Central memory CD8-positive, alpha-beta T cell (primary cell): Measurements from ENCODE around the gene SH3BP5.
"Not testable (repeated sequence)": the region's sequence is repeated elsewhere in the genome, so short reads cannot be mapped to it uniquely, and the experiment has no call there.

ENCODE experiments used
- ATAC-seq: fragments of 150-1000 bp; cut with Tn5 transposase; replicated peaks from 2 replicates; pipeline ENCODE4 v1.10.0; 2022; ENCODE audit warnings: mild to moderate bottlenecking, moderate FRiP score, moderate number of reproducible peaks; ENCODE audit not compliant: poor library complexity, severe bottlenecking; ENCODE audit errors: extremely low read depth
- DNase-seq, 2 donors: peaks; one replicate each; pipeline ENCODE4 v3.0.0; 2021; ENCODE audit warnings: low spot score in 2 of 2
- H3K27ac Mint-ChIP-seq: one replicate; pipeline ENCODE4 v1.8.0; 2022; ENCODE audit warnings: low read depth, mild to moderate bottlenecking, moderate library complexity, mixed read lengths
- H3K27me3 Mint-ChIP-seq: one replicate; pipeline ENCODE4 v1.8.0; 2022; ENCODE audit warnings: mixed read lengths
- H3K36me3 Mint-ChIP-seq: one replicate; pipeline ENCODE4 v1.8.0; 2022; ENCODE audit warnings: mild to moderate bottlenecking, moderate library complexity, mixed read lengths; ENCODE audit not compliant: insufficient read depth
- H3K4me1 Mint-ChIP-seq: one replicate; pipeline ENCODE4 v1.8.0; 2022; ENCODE audit warnings: mixed read lengths
- H3K4me3 Mint-ChIP-seq: one replicate; pipeline ENCODE4 v1.8.0; 2022; ENCODE audit warnings: mild to moderate bottlenecking, moderate library complexity, mixed read lengths
- H3K9me3 Mint-ChIP-seq: one replicate; pipeline ENCODE4 v1.8.0; 2022; ENCODE audit warnings: mixed read lengths

The SH3BP5 gene

DNA sequence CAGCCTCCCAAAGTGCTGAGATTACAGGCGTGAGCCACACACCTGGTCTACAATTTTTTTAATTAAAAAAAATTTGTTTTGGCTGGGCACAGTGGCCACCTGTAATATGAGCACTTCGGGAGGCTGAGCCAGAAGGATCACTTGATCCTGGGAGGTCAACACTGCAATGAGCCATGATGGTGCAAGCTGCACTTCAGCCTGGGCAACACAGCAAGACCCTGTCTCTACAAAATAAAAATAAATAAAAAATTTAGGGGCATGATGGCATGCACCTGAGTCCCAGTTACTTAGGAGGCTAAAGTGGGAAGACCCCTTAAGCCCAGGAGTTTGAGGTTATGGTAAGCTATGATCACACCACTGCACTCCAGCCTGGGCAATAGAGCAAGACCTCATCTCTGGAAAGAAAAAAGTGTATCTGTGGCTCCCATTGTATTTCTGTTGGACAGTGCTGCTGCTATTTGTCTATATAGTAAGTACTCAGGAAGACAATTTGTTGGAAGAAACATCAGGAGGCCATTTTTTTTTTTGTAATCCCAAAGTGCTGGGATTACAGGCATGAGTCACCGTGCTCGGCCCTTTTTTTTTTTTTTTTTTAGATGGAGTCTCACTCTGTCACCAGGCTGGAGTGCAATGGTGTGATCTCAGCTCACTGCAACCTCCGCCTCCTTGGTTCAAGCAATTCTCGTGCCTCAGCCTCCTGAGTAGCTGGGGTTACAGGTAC, 27.5 kb upstream of the SH3BP5 start:
- ATAC-seq, result no peak
- Mint-ChIP-seq H3K9me3 (no peaks in the 10 kb centered on the region), H3K4me1 (peaks cover 35% of the 10 kb centered on the region)

DNA sequence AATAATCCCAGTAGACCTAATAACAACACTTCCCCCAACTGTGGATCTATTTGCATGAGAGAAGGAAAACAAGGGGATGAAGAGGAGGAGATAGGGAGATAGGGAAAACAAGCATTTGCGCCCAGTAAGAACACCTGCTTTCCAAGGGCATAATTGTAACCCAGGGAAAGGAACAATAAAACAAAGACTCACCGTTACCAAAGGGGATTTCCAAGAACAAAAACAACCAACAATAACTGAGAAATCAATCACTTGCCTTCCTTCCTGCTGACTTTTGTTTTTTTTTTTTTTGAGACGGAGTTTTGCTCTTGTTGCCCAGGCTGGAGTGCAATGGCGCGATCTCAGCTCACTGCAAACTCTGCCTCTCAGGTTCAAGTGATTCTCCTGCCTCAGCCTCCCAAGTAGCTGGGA, 24.3 kb upstream of the SH3BP5 start:
- peak; percentile 52 for ATAC-seq
- not testable (repeated sequence) for H3K27me3 Mint-ChIP-seq, H3K36me3 Mint-ChIP-seq, H3K9me3 Mint-ChIP-seq, DNase-seq
- peak overlapping the region; percentile 82 for H3K27ac Mint-ChIP-seq
- H3K4me1 Mint-ChIP-seq, result peaks cover 22% of the 10 kb centered on the region
- peak overlapping the region; percentile 22 for H3K4me3 Mint-ChIP-seq

More for the DNA sequence above, 27.5 kb upstream of the SH3BP5 start:
- Mint-ChIP-seq H3K4me3 (no peak overlapping the region), H3K27ac (no peak overlapping the region), H3K36me3 (peaks cover 2% of the 10 kb centered on the region), H3K27me3 (no peaks in the 10 kb centered on the region)
- DNase-seq, result no peak

DNA sequence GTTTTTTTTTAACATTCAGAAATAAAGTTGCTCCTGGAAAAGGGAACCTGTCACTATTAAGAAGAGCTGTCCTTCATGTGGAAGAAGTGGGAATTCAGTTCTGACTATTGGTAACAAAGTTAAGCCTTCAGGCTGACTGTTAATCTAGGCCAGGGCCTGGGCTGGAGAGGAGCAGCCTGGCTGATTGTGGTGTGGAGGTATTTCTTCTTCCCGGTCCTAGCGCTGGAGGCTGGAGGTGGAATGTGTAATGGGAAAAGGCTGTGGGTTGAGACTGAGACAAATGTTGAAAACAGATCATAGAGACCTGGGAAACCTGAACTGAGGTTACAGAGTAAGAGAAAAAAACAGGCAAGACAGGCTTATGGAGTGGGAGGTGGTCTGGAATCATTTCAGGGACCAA, 23.8 kb upstream of the SH3BP5 start:
- Mint-ChIP-seq H3K27me3 (no peaks in the 10 kb centered on the region), H3K36me3 (no peaks in the 10 kb centered on the region), H3K4me3 (peak overlapping the region; percentile 22), H3K27ac (peak overlapping the region; percentile 82), H3K4me1 (peaks cover 17% of the 10 kb centered on the region), H3K9me3 (no peaks in the 10 kb centered on the region)
- no peak for DNase-seq
- ATAC-seq, result no peak

DNA sequence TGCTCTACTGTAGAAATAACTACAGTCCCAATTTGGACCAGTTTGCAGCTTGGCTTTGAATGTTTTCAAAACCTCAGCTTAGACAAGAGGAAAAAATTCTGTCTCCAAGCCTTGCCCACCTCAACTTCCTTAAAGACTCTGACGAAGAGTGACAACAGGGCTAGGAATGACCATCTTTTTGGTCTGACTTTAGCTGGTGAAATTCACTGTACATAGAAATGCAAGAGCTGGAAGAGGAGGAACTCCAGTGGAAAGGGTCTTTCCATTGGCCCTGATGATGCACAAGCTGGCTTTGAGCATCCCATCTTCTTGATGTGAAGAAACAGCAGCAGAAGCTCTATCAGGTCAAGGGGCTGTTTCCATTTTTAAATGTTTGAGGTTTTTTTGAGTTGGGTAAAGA, 22.7 kb upstream of the SH3BP5 start:
- Mint-ChIP-seq H3K4me1 (peaks cover 12% of the 10 kb centered on the region), H3K36me3 (no peaks in the 10 kb centered on the region), H3K27me3 (no peaks in the 10 kb centered on the region), H3K27ac (no peak overlapping the region), H3K9me3 (peaks cover 6% of the 10 kb centered on the region), H3K4me3 (no peak overlapping the region)
- no peak for ATAC-seq
- no peak for DNase-seq

DNA sequence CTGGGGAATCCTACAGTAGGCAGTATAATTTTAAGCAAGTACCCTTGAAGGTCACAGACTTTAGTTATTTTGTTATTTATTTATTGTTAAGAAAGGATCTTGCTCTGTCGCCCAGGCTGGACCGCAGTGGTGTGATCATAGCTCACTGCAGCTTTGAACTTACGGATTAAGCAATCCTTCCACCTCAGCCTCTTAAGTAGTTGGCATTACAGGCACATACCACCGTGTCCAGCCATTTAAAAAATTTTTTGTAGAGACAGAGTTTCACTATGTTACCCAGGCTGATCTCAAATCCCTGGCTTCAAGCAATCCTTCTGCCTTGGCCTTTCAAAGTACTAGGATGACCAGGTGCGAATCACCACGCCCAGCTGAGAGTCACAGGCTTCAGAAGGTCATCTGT, 22.1 kb upstream of the SH3BP5 start:
- ATAC-seq, result no peak
- Mint-ChIP-seq H3K4me1 (peaks cover 12% of the 10 kb centered on the region), H3K9me3 (peaks cover 6% of the 10 kb centered on the region), H3K36me3 (no peaks in the 10 kb centered on the region), H3K27ac (no peak overlapping the region), H3K4me3 (no peak overlapping the region), H3K27me3 (no peaks in the 10 kb centered on the region)
- no peak for DNase-seq

DNA sequence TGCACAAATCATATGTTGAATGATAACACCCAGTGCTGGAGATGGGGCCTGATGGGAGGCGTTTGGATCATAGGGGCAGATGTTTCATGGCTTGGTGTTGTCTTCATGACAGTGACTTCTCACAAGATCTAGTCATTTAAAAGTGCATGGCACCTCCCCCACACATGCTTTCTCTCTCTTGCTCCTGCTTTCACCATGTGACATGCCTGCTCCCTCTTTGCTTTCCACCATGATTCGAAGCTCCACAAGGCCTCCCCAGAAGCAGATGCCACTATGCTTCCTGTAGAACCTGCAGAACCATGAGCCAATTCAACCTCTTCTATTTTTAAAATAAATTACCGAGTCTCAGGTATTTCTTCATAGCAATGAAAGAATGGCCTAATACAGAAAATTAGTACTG, 17.8 kb upstream of the SH3BP5 start:
- ATAC-seq (no peak), DNase-seq (no peak)
- peaks cover 6% of the 10 kb centered on the region for H3K9me3 Mint-ChIP-seq
- no peaks in the 10 kb centered on the region for H3K27me3 Mint-ChIP-seq
- H3K4me3 Mint-ChIP-seq, result no peak overlapping the region
- H3K36me3 Mint-ChIP-seq, result no peaks in the 10 kb centered on the region
- no peak overlapping the region for H3K27ac Mint-ChIP-seq
- H3K4me1 Mint-ChIP-seq, result peaks cover 31% of the 10 kb centered on the region

DNA sequence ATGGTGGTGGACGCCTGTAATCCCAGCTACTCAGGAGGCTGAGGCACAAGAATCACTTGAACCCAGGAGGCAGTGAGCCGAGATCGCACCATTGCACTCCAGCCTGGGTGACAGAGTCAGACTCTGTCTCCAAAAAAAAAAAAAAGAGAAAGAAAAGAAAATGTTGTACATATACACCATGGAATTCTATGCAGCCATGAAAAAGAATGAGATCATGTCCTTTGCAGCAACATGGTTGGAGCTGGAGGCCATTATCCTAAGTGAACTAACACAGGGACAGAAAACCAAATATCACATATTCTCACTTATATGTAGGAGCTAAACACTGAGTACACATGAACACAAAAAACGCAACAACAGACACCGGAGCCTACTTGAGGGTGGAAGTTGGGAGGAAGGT, 17.1 kb upstream of the SH3BP5 start:
- not testable (repeated sequence) for H3K36me3 Mint-ChIP-seq, H3K27ac Mint-ChIP-seq, DNase-seq, ATAC-seq, H3K27me3 Mint-ChIP-seq, H3K4me3 Mint-ChIP-seq, H3K9me3 Mint-ChIP-seq
- H3K4me1 Mint-ChIP-seq, result peaks cover 32% of the 10 kb centered on the region

DNA sequence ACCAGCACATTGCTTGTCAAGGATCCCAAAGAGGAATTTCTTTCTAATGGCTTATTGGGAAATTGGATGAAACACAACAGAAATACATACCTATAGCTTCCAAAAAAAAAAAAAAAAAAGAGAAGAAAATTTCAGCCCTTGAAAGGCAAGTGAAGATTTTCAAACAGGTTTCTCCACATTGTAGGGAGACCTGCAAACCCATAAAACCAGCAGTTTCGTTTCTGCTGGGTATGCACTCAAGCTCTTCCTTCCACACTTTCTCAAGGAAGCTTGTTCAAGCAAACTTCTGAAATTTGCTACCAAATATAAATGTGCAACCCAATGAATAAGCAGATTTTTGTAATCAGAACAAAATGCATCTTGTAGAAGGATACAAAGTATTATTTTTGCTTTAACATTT, 15.9 kb upstream of the SH3BP5 start:
- H3K27ac Mint-ChIP-seq, result no peak overlapping the region
- H3K36me3 Mint-ChIP-seq, result no peaks in the 10 kb centered on the region
- DNase-seq (no peak), ATAC-seq (no peak)
- no peaks in the 10 kb centered on the region for H3K27me3 Mint-ChIP-seq
- peaks cover 32% of the 10 kb centered on the region for H3K4me1 Mint-ChIP-seq
- peaks cover 6% of the 10 kb centered on the region for H3K9me3 Mint-ChIP-seq
- H3K4me3 Mint-ChIP-seq, result no peak overlapping the region

DNA sequence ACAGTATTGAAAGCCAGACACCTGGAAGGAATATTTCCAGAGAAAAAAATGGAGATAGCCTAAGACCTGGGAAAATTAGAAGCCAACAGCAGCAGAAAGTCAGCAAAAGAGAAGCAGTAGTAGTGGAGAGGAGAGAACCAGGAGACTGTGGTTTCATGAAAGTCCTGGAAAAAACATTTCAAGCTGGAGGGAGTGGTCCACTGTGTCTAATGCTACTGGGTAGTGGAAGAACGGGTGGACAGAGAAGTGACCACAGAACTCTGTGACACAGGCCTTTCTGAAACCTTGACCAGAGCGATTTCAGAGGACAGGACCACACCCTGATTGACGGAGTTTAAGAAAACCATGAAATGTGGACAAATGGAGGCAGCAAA, 15.3 kb upstream of the SH3BP5 start:
- no peak for ATAC-seq
- peak overlapping the region; percentile 75 for H3K27ac Mint-ChIP-seq
- no peaks in the 10 kb centered on the region for H3K36me3 Mint-ChIP-seq
- peaks cover 32% of the 10 kb centered on the region for H3K4me1 Mint-ChIP-seq
- peak overlapping the region; percentile 57 for H3K4me3 Mint-ChIP-seq
- no peak for DNase-seq
- no peaks in the 10 kb centered on the region for H3K27me3 Mint-ChIP-seq
- peaks cover 6% of the 10 kb centered on the region for H3K9me3 Mint-ChIP-seq

DNA sequence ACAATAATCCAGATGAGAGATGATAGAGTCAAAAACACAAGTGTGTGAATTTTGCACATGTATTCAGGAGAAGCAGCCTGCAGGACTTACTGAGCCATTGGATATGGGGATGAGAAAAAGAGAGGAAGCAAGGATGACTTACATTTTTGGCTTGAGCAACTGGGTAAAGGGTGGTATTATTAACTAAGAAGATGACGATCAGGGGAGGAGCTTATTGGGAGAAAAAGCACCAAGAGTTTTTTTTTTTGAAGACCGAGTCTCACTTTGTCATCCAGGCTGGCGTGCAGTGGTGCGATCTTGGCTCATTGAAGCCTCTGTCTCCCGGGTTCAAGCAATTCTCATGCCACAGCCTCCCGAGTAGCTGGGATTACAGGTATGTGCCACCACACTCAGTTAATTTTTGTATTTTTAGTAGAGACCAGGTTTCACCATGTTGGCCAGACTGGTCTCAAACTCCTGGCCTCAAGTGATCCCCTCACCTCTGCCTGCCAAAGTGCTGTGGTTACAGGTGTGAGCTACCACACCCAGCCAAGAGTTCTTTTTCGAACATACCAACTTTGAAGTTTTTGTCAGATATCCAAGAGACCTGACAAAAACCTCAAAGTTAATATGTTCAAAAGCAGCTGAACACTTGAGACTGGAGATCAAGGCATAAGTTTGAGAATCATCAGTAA, 14.8 kb upstream of the SH3BP5 start:
- ATAC-seq, result peak; percentile 66
- no peak for DNase-seq
- Mint-ChIP-seq H3K4me3 (peak overlapping the region; percentile 57), H3K36me3 (no peaks in the 10 kb centered on the region), H3K9me3 (peaks cover 6% of the 10 kb centered on the region), H3K4me1 (peaks cover 32% of the 10 kb centered on the region), H3K27me3 (no peaks in the 10 kb centered on the region), H3K27ac (peak overlapping the region; percentile 75)

DNA sequence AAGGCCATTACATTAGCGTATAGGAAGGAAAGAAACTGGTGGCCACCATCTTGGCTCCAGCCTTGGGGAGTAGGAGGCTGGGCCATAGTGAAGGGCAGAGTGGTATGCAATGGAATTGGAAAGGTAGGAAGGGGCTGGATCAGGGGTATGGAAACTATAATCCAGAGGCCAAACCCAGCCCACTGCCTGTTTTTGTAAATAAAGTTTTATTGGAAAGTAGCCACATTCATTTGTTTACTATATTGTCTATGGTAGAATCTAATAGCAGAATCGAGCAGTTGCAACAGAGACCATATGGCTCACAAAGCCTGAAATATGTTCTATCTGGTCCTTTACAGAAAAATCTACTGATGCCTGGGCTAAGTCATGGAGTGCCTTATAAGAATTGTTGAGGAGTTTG, 14.1 kb upstream of the SH3BP5 start:
- no peak for DNase-seq
- Mint-ChIP-seq H3K27me3 (no peaks in the 10 kb centered on the region), H3K9me3 (peaks cover 6% of the 10 kb centered on the region), H3K4me1 (peaks cover 32% of the 10 kb centered on the region), H3K4me3 (peak overlapping the region; percentile 3), H3K36me3 (no peaks in the 10 kb centered on the region), H3K27ac (no peak overlapping the region)
- no peak for ATAC-seq

DNA sequence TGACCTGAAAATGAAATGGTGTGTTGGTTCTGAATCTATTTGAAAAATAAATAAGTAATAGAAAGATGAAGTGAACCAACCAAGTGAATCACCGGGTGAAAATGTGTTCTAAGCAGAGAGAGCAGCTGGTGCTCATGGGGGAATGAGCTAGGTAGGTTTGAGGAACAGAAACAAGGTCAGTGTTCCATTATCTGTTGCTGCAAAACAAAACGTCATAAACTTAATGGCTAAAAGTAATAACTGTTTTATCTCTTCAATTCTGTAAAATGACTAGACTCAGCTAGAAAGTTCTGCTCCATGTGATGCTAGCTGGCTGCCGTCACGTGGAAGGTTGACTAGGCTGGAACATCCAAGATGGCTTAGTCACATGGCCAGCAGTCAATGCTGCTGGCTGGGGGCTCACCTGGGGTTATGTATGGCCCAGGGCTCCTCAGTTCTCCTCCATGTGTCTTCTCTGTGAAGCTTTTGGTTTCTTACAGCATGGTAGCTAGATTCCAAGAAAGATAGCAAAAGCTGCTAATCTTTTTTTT, 13.3 kb upstream of the SH3BP5 start:
- Mint-ChIP-seq H3K4me1 (peaks cover 39% of the 10 kb centered on the region), H3K27ac (no peak overlapping the region), H3K9me3 (peaks cover 6% of the 10 kb centered on the region), H3K27me3 (no peaks in the 10 kb centered on the region), H3K4me3 (no peak overlapping the region), H3K36me3 (peaks cover 2% of the 10 kb centered on the region)
- DNase-seq (no peak), ATAC-seq (no peak)

DNA sequence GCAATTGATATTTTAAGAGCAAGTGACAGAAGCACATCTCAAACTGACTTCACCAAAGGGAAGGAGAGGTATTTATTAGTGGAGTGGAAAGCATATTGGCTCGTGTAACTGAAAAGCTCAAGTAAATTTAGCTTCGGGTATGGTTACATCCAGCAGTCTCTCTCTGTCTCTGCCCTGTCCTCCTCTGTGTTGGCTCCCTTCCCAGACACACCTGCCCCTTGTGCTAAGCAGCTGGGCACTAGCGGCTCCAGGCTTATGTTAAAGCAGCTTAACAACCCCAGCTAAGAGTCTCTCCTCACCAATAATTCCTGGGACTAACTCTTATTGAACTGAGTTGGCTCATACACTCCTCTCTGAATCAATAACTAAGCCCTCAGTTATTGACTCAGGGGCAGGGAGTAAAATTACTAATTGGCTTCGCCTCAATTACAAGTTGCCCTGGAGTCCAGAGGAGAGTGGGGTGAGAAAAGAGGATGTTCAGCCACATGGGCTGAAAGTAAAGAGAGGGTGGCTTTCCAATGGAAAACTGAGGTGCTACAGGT, 12.8 kb upstream of the SH3BP5 start:
- no peaks in the 10 kb centered on the region for H3K27me3 Mint-ChIP-seq
- peaks cover under 1% of the 10 kb centered on the region for H3K9me3 Mint-ChIP-seq
- no peak for ATAC-seq
- H3K4me1 Mint-ChIP-seq, result peaks cover 39% of the 10 kb centered on the region
- H3K27ac Mint-ChIP-seq, result no peak overlapping the region
- no peak for DNase-seq
- no peak overlapping the region for H3K4me3 Mint-ChIP-seq
- peaks cover 2% of the 10 kb centered on the region for H3K36me3 Mint-ChIP-seq
